ENCODE results near the gene AKR1D1.
"Not testable (repeated sequence)": the region's sequence is repeated elsewhere in the genome, so short reads cannot be mapped to it uniquely, and the experiment has no call there.

AKR1D1 gene

DNA sequence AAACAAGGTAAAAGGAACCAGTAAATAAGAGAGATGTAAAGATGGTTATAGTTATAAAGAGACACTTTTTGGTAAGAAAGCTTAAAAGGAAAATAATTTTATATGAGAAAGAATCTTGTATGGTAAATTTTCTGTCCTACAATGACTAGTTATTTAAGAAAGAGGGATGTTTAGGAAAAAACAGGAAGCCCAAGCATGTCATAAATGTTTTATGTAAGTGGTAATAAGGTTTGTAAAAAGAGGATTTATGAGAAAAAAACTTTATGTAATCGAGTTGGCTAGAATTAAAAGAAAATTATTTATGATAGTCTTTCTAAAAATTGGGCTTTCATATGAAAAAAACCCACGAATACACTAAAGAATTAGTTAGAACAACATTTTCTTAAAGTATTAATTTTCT is 40.1 kb upstream of the AKR1D1 start:
- Histone ChIP-seq H3K9me3 (replicated peaks in 1 of 2; ENCODE audit: control insufficient read depth in 2 of 2, insufficient read depth in 1 of 2, low read depth in 1 of 2, low read length in 2 of 2) (peaks cover 4 to 15% of the 10 kb centered on the region in 2 donors), H2BK5ac (ENCODE audit: low read length) (no peak overlapping the region), H3K23ac (ENCODE audit: low read depth, low read length, poor library complexity) (no peak overlapping the region), H2BK120ac (ENCODE audit: low read depth, low read length) (no peak overlapping the region), H3K4me3 (ENCODE audit: low read length in 2 of 2) (no peak overlapping the region), H3K4me1 (ENCODE audit: control insufficient read depth in 2 of 2, insufficient read depth in 1 of 2, low read depth in 1 of 2, low read length in 2 of 2) (no peaks in the 10 kb centered on the region), H2BK12ac (ENCODE audit: low read length) (no peak overlapping the region), H3K27me3 (ENCODE audit: control insufficient read depth in 3 of 3, insufficient read depth in 3 of 3, low read depth in 1 of 3, low read length in 3 of 3) (no peaks in the 10 kb centered on the region), H3K18ac (ENCODE audit: low read length) (no peak overlapping the region), H3K9ac (ENCODE audit: low read depth, low read length, poor library complexity) (no peak overlapping the region), H4K91ac (ENCODE audit: low read depth, low read length, poor library complexity) (no peak overlapping the region), H3K4ac (ENCODE audit: low read length) (no peak overlapping the region), H3K27ac (replicated peaks; ENCODE audit: low read length) (no peak overlapping the region), H3K79me1 (ENCODE audit: low read depth, low read length) (no peaks in the 10 kb centered on the region), H2AK5ac (ENCODE audit: low read depth, low read length) (no peak overlapping the region), H4K8ac (ENCODE audit: low read depth, low read length) (no peak overlapping the region), H3K4me2 (ENCODE audit: insufficient read depth, low read length, poor library complexity, severe bottlenecking) (no peak overlapping the region), H2AFZ (ENCODE audit: low read length) (no peak overlapping the region), H2BK15ac (ENCODE audit: low read length) (no peak overlapping the region), H3K14ac (ENCODE audit: low read length) (no peak overlapping the region), H3K36me3 (replicated peaks in 1 of 2; ENCODE audit: control insufficient read depth in 2 of 2, insufficient read depth in 2 of 2, low read length in 2 of 2) (no peaks in the 10 kb centered on the region)
- WGBS, 2 donors (ENCODE audit: extremely low coverage in 2 of 2, insufficient read length in 2 of 2, insufficient replicate concordance in 1 of 2), result 100% methylated on average over 1 of the region's 2 CpGs; no CpG with 5 or more reads in 1 of the 2 donors
- no peak for DNase-seq (ENCODE audit: low spot score)

DNA sequence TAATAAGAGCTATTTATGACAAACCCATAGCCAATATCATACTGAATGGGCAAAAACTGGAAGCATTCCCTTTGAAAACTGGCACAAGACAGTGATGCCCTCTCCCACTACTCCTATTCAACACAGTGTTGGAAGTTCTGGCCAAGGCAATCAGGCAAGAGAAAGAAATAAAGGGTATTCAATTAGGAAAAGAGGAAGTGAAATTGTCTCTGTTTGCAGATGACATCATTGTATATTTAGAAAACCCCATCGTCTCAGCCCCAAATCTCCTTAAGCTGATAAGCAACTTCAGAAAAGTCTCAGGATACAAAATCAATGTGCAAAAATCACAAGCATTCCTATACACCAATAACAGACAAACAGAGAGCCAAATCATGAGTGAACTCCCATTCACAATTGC is 36.2 kb upstream of the AKR1D1 start:
- H3K23ac ChIP-seq (ENCODE audit: low read depth, low read length, poor library complexity); H2BK5ac ChIP-seq (ENCODE audit: low read length); H3K4me2 ChIP-seq (ENCODE audit: insufficient read depth, low read length, poor library complexity, severe bottlenecking); H2BK120ac ChIP-seq (ENCODE audit: low read depth, low read length); H3K14ac ChIP-seq (ENCODE audit: low read length); H2BK15ac ChIP-seq (ENCODE audit: low read length); H3K4me1 ChIP-seq (ENCODE audit: control insufficient read depth in 2 of 2, insufficient read depth in 1 of 2, low read depth in 1 of 2, low read length in 2 of 2); DNase-seq (ENCODE audit: low spot score); H3K36me3 ChIP-seq (replicated peaks in 1 of 2; ENCODE audit: control insufficient read depth in 2 of 2, insufficient read depth in 2 of 2, low read length in 2 of 2); H2AK5ac ChIP-seq (ENCODE audit: low read depth, low read length); H4K91ac ChIP-seq (ENCODE audit: low read depth, low read length, poor library complexity); H3K27ac ChIP-seq (replicated peaks; ENCODE audit: low read length); H3K4me3 ChIP-seq (ENCODE audit: low read length in 2 of 2); H3K4ac ChIP-seq (ENCODE audit: low read length); H2BK12ac ChIP-seq (ENCODE audit: low read length); H3K27me3 ChIP-seq (ENCODE audit: control insufficient read depth in 3 of 3, insufficient read depth in 3 of 3, low read depth in 1 of 3, low read length in 3 of 3); H4K8ac ChIP-seq (ENCODE audit: low read depth, low read length); H2AFZ ChIP-seq (ENCODE audit: low read length); H3K79me1 ChIP-seq (ENCODE audit: low read depth, low read length); H3K9ac ChIP-seq (ENCODE audit: low read depth, low read length, poor library complexity); H3K18ac ChIP-seq (ENCODE audit: low read length): not testable (repeated sequence)
- WGBS, 2 donors (ENCODE audit: extremely low coverage in 2 of 2, insufficient read length in 2 of 2, insufficient replicate concordance in 1 of 2), result no CpG with 5 or more reads among the region's 1 CpG
- H3K9me3 ChIP-seq (replicated peaks in 1 of 2; ENCODE audit: control insufficient read depth in 2 of 2, insufficient read depth in 1 of 2, low read depth in 1 of 2, low read length in 2 of 2), result peaks cover 4 to 12% of the 10 kb centered on the region in 2 donors

DNA sequence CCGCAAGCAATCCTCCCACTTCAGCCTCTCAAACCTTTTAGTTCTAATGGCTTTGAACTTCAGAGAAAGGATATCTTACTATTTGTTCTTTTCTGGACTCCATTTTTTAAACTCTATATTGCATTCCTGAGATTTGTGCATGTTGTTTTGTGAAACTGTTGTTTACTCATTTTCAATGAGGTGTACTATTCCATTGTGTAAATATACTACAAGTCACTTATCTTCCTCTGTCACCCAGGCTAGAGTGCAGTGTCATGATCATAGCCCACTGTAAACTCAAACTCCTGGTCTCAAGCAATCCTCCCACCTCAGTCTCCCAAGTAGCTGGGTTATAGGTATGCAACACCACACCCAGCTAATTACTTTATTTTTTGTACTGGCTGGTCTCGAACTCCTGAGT is 31.4 kb upstream of the AKR1D1 start:
- Histone ChIP-seq H2BK15ac (ENCODE audit: low read length) (no peak overlapping the region), H2BK120ac (ENCODE audit: low read depth, low read length) (no peak overlapping the region), H3K14ac (ENCODE audit: low read length) (no peak overlapping the region), H3K4me1 (ENCODE audit: control insufficient read depth in 2 of 2, insufficient read depth in 1 of 2, low read depth in 1 of 2, low read length in 2 of 2) (no peaks in the 10 kb centered on the region), H2AK5ac (ENCODE audit: low read depth, low read length) (no peak overlapping the region), H4K8ac (ENCODE audit: low read depth, low read length) (no peak overlapping the region), H3K4me3 (ENCODE audit: low read length in 2 of 2) (no peak overlapping the region), H3K27me3 (ENCODE audit: control insufficient read depth in 3 of 3, insufficient read depth in 3 of 3, low read depth in 1 of 3, low read length in 3 of 3) (no peaks in the 10 kb centered on the region), H3K4ac (ENCODE audit: low read length) (no peak overlapping the region), H2BK5ac (ENCODE audit: low read length) (no peak overlapping the region), H3K18ac (ENCODE audit: low read length) (no peak overlapping the region), H2AFZ (ENCODE audit: low read length) (no peak overlapping the region), H3K23ac (ENCODE audit: low read depth, low read length, poor library complexity) (no peak overlapping the region), H2BK12ac (ENCODE audit: low read length) (no peak overlapping the region), H3K27ac (replicated peaks; ENCODE audit: low read length) (no peak overlapping the region), H3K9ac (ENCODE audit: low read depth, low read length, poor library complexity) (no peak overlapping the region), H4K91ac (ENCODE audit: low read depth, low read length, poor library complexity) (no peak overlapping the region), H3K4me2 (ENCODE audit: insufficient read depth, low read length, poor library complexity, severe bottlenecking) (no peak overlapping the region), H3K36me3 (replicated peaks in 1 of 2; ENCODE audit: control insufficient read depth in 2 of 2, insufficient read depth in 2 of 2, low read length in 2 of 2) (no peaks in the 10 kb centered on the region), H3K79me1 (ENCODE audit: low read depth, low read length) (no peaks in the 10 kb centered on the region), H3K9me3 (replicated peaks in 1 of 2; ENCODE audit: control insufficient read depth in 2 of 2, insufficient read depth in 1 of 2, low read depth in 1 of 2, low read length in 2 of 2) (no peaks in the 10 kb centered on the region)
- WGBS, 2 donors (ENCODE audit: extremely low coverage in 2 of 2, insufficient read length in 2 of 2, insufficient replicate concordance in 1 of 2), result no CpG with 5 or more reads among the region's 2 CpGs
- DNase-seq (ENCODE audit: low spot score), result no peak

DNA sequence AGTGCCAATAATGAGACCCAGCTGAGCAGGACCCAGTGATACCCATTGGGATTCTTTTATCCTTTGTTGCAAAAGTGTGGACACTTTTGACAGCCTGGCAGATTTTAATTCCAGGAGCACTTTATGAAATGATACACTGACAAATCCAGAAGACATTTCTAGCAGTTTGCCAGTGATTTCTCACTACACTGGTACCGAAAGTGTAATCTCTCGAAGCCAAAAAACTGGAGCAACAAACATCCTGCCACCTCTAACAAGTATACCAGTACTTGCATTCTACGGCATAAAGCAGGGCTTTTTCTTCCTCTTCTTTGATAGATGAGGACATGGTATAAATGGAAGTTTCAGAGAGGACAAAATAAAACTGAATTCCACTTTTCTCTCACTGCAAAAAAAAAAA is 28.4 kb upstream of the AKR1D1 start:
- Histone ChIP-seq H3K27me3 (ENCODE audit: control insufficient read depth in 3 of 3, insufficient read depth in 3 of 3, low read depth in 1 of 3, low read length in 3 of 3) (no peaks in the 10 kb centered on the region), H3K4me3 (ENCODE audit: low read length in 2 of 2) (no peak overlapping the region), H3K27ac (replicated peaks; ENCODE audit: low read length) (no peak overlapping the region), H2AK5ac (ENCODE audit: low read depth, low read length) (no peak overlapping the region), H2BK120ac (ENCODE audit: low read depth, low read length) (no peak overlapping the region), H3K23ac (ENCODE audit: low read depth, low read length, poor library complexity) (no peak overlapping the region), H2BK5ac (ENCODE audit: low read length) (no peak overlapping the region), H2BK12ac (ENCODE audit: low read length) (no peak overlapping the region), H3K4me1 (ENCODE audit: control insufficient read depth in 2 of 2, insufficient read depth in 1 of 2, low read depth in 1 of 2, low read length in 2 of 2) (no peaks in the 10 kb centered on the region), H4K91ac (ENCODE audit: low read depth, low read length, poor library complexity) (no peak overlapping the region), H3K9me3 (replicated peaks in 1 of 2; ENCODE audit: control insufficient read depth in 2 of 2, insufficient read depth in 1 of 2, low read depth in 1 of 2, low read length in 2 of 2) (no peaks in the 10 kb centered on the region), H3K4ac (ENCODE audit: low read length) (no peak overlapping the region), H3K79me1 (ENCODE audit: low read depth, low read length) (no peaks in the 10 kb centered on the region), H3K36me3 (replicated peaks in 1 of 2; ENCODE audit: control insufficient read depth in 2 of 2, insufficient read depth in 2 of 2, low read length in 2 of 2) (no peaks in the 10 kb centered on the region), H3K9ac (ENCODE audit: low read depth, low read length, poor library complexity) (no peak overlapping the region), H3K4me2 (ENCODE audit: insufficient read depth, low read length, poor library complexity, severe bottlenecking) (no peak overlapping the region), H2AFZ (ENCODE audit: low read length) (no peak overlapping the region), H3K18ac (ENCODE audit: low read length) (no peak overlapping the region), H2BK15ac (ENCODE audit: low read length) (no peak overlapping the region), H4K8ac (ENCODE audit: low read depth, low read length) (no peak overlapping the region), H3K14ac (ENCODE audit: low read length) (no peak overlapping the region)
- no CpG with 5 or more reads among the region's 3 CpGs for WGBS, 2 donors (ENCODE audit: extremely low coverage in 2 of 2, insufficient read length in 2 of 2, insufficient replicate concordance in 1 of 2)
- no peak for DNase-seq (ENCODE audit: low spot score)
